Nephron (organoid): ENCODE results near the gene C4orf51.

Source experiments
- H3K27ac Mint-ChIP-seq, 3 experiments: 2 replicates each; pipeline ENCODE4 v1.8.0; 2020; ENCODE audit warnings: mixed read lengths in 3 of 3, mild to moderate bottlenecking in 2 of 3, moderate library complexity in 1 of 3
- H3K27me3 Mint-ChIP-seq: 2 replicates; pipeline ENCODE4 v1.8.0; 2021; ENCODE audit warnings: low read depth, mild to moderate bottlenecking, moderate library complexity, mixed read lengths
- H3K36me3 Mint-ChIP-seq: 2 replicates; pipeline ENCODE4 v1.8.0; 2020; ENCODE audit warnings: low read depth, mixed read lengths
- H3K4me1 Mint-ChIP-seq: 2 replicates; pipeline ENCODE4 v1.8.0; 2020; ENCODE audit warnings: mixed read lengths
- H3K4me3 Mint-ChIP-seq, 3 experiments: 2 replicates each; pipeline ENCODE4 v1.8.0; 2020; ENCODE audit warnings: mild to moderate bottlenecking in 3 of 3, mixed read lengths in 3 of 3, moderate library complexity in 2 of 3
- H3K9me3 Mint-ChIP-seq: 2 replicates; pipeline ENCODE4 v1.8.0; 2020; ENCODE audit warnings: mixed read lengths
- CTCF ChIP-seq, 3 experiments: fragments of 200-600 bp; sonication (generic); IDR thresholded peaks; one replicate each; pipeline ENCODE4 v1.5.0; 2021; ENCODE audit warnings: antibody characterized with exemption in 3 of 3; ENCODE audit not compliant: unreplicated experiment in 3 of 3

Gene C4orf51

GRCh38 chr4:145734031-145734430 is 54.1 kb downstream of the C4orf51 start:
- Mint-ChIP-seq H3K9me3 (peaks cover 2% of the 10 kb centered on the region), H3K27ac (peak overlapping the region; percentile 99 to 100 (median 99)), H3K27me3 (no peaks in the 10 kb centered on the region), H3K4me1 (peaks cover 78% of the 10 kb centered on the region), H3K36me3 (no peaks in the 10 kb centered on the region), H3K4me3 (peak overlapping the region; percentile 81 to 88 (median 87))
- no peak for TF ChIP-seq CTCF (IDR thresholded peaks at IDR 0.05; ENCODE audit: unreplicated experiment in 3 of 3)

DNA sequence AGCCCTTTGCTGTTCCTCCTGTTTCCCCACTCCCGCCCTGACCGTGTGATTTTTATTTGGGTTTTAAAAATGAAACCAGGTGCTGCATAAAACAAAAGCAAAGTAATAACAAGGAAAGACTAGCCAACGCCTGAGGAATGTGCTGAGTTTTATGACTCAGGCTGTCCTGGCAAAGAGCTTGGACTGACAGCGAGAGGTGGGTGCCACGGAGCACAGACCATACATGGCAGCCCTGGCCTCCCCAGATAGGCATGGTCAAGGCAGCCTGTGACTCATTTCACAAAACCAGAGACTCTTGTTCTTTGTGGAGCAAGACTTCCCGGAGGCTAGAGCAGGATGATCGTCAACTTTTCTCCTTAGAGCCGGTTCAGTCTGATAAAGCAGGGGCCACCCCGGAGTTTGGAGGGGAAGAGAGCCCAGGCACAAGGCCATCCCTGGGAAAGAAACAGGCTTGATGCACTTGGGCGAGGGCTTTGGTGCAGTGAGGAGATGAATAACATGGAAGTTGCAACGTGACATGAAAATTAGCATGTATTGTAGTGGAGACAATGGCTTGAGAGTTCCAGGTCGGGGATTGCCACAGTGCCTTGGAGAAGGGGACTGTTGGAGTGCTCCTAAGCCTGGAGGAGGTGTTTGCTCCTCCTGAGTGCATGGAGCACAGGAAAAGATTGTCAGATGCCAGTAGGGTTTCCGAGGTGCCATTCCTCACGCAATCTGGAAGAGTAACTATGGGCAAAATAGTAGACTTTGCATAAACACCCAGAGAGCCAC is 54.8 kb downstream of the C4orf51 start:
- H3K9me3 Mint-ChIP-seq = peaks cover 2% of the 10 kb centered on the region

DNA sequence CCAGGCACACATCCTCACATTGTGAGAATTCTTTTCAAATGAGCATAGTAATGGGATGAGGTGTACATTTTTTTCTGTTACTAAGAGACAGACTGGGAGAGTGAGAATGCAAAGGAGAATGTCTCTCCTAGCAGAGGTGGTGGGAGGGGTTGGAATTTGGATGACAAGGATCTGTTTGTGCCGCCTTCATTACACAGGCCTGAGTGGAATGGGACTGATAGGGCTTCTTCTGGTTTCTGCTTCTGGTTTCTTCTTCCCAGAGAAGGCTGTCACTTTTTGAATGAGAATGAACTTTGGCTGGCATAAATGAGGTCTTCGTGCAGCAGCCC is 55.4 kb downstream of the C4orf51 start:
- no peaks in the 10 kb centered on the region for H3K36me3 Mint-ChIP-seq
- H3K4me3 Mint-ChIP-seq = peak overlapping the region; percentile 9 to 40 (median 19)
- TF ChIP-seq CTCF (IDR thresholded peaks at IDR 0.05; ENCODE audit: unreplicated experiment in 3 of 3) = no peak
- H3K4me1 Mint-ChIP-seq = peaks cover 81% of the 10 kb centered on the region
- H3K9me3 Mint-ChIP-seq = peaks cover 2% of the 10 kb centered on the region
- H3K27me3 Mint-ChIP-seq = no peaks in the 10 kb centered on the region
- peak overlapping the region; percentile 99 to 100 (median 99) for H3K27ac Mint-ChIP-seq

More for the DNA sequence above, 54.8 kb downstream of the C4orf51 start:
- peaks cover 81% of the 10 kb centered on the region for H3K4me1 Mint-ChIP-seq
- H3K36me3 Mint-ChIP-seq = no peaks in the 10 kb centered on the region
- no peaks in the 10 kb centered on the region for H3K27me3 Mint-ChIP-seq
- peak overlapping the region; percentile 16 to 88 (median 40) for H3K4me3 Mint-ChIP-seq
- peak overlapping the region; percentile 99 to 100 (median 99) for H3K27ac Mint-ChIP-seq
- TF ChIP-seq CTCF (IDR thresholded peaks at IDR 0.05; ENCODE audit: unreplicated experiment in 3 of 3) = no peak

- no peak for TF ChIP-seq CTCF (IDR thresholded peaks at IDR 0.05; ENCODE audit: unreplicated experiment in 3 of 3)
- H3K9me3 Mint-ChIP-seq = peaks cover 2% of the 10 kb centered on the region
- H3K4me3 Mint-ChIP-seq = no peak overlapping the region
- no peaks in the 10 kb centered on the region for H3K36me3 Mint-ChIP-seq
- H3K4me1 Mint-ChIP-seq = peaks cover 81% of the 10 kb centered on the region
- H3K27ac Mint-ChIP-seq = peak overlapping the region; percentile 31 to 99 (median 99)
- no peaks in the 10 kb centered on the region for H3K27me3 Mint-ChIP-seq
Measured at GRCh38 chr4:145735827-145736226, 55.9 kb downstream of the C4orf51 start.

GRCh38 chr4:145736241-145736831 is 56.4 kb downstream of the C4orf51 start:
- H3K4me1 Mint-ChIP-seq = peaks cover 81% of the 10 kb centered on the region

More at GRCh38 chr4:145736241-145736831, 56.4 kb downstream of the C4orf51 start:
- Mint-ChIP-seq H3K4me3 (peak overlapping the region in 1 of 3 experiments; percentile 29), H3K36me3 (no peaks in the 10 kb centered on the region), H3K27ac (peak overlapping the region in 2 of 3 experiments; percentile 31 to 99), H3K27me3 (no peaks in the 10 kb centered on the region), H3K9me3 (peaks cover 2% of the 10 kb centered on the region)
- no peak for TF ChIP-seq CTCF (IDR thresholded peaks at IDR 0.05; ENCODE audit: unreplicated experiment in 3 of 3)
